ENCODE results near the gene NACC2.

The NACC2 gene

DNA sequence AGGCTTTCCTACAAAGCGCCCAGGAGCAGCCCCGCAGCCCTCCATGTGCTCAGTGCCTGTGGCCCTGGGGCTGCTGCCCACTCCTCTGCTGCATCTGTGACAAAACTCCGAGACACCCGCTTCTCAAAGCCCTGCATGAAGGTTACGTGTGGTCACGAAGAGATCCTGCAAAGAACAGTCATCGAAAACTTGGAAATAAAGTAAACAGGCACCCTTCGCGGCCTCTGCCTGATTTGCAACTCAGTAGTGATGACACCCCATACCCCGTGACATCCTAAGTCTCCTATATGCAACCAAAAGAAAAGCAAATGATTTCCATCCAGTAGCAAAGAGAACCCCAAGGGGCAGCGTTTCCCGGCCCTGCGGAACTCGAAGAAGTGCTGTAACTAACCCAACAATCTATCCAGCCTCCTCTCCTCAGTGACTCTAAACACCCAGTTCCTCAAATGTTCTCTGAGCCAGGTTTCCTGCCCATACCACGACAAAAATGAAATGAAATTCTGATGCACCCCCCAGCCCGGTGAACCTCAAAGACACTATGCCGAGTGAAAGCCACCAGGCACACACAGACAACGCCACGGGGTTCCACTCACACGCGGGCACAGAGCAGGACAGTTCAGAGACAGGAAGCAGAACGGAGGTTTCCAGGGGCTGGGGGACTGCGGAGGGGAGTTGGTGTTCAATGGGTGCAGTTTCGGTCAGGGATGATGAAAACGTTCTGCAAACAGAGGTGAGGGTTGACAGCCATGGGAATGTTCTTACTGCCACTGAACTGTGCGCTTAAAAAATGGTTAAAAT is 19.0 kb downstream of the NACC2 start:
- H3K27me3 ChIP-seq (ENCODE audit: insufficient read depth, low read length, poor library complexity, severe bottlenecking) = no peaks in the 10 kb centered on the region
- H2AFZ ChIP-seq (ENCODE audit: low read length) = no peak overlapping the region
- TF ChIP-seq, protein P1, sequence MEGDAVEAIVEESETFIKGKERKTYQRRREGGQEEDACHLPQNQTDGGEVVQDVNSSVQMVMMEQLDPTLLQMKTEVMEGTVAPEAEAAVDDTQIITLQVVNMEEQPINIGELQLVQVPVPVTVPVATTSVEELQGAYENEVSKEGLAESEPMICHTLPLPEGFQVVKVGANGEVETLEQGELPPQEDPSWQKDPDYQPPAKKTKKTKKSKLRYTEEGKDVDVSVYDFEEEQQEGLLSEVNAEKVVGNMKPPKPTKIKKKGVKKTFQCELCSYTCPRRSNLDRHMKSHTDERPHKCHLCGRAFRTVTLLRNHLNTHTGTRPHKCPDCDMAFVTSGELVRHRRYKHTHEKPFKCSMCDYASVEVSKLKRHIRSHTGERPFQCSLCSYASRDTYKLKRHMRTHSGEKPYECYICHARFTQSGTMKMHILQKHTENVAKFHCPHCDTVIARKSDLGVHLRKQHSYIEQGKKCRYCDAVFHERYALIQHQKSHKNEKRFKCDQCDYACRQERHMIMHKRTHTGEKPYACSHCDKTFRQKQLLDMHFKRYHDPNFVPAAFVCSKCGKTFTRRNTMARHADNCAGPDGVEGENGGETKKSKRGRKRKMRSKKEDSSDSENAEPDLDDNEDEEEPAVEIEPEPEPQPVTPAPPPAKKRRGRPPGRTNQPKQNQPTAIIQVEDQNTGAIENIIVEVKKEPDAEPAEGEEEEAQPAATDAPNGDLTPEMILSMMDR (conservative IDR thresholded peaks at IDR 0.05; ENCODE audit: low read length) = no peak
- no peak for TF ChIP-seq EZH2phosphoT487 (IDR thresholded peaks at IDR 0.05; ENCODE audit: borderline replicate concordance)
- H3K9me2 ChIP-seq (replicated peaks; ENCODE audit: low read depth, low read length) = no peaks in the 10 kb centered on the region
- no peaks in the 10 kb centered on the region for H3K9me3 ChIP-seq (ENCODE audit: insufficient read depth, low read depth, low read length)
- no peaks in the 10 kb centered on the region for H3K79me2 ChIP-seq (ENCODE audit: insufficient read depth, low read length)
- H3K4me3 ChIP-seq (ENCODE audit: low read length, poor library complexity, severe bottlenecking) = no peak overlapping the region
- H3K4me1 ChIP-seq (ENCODE audit: insufficient read depth, low read length, poor library complexity, severe bottlenecking) = peaks cover 6% of the 10 kb centered on the region
- H3F3A ChIP-seq (ENCODE audit: low read depth) = no peaks in the 10 kb centered on the region
- H3K36me3 ChIP-seq (ENCODE audit: insufficient read depth, low read length) = no peaks in the 10 kb centered on the region
- H3K4me2 ChIP-seq (ENCODE audit: low read depth, low read length, poor library complexity, severe bottlenecking) = no peak overlapping the region
- H4K20me1 ChIP-seq (ENCODE audit: insufficient read depth, low read length, poor library complexity, severe bottlenecking) = no peaks in the 10 kb centered on the region
- H3K9ac ChIP-seq (ENCODE audit: low read depth, low read length, poor library complexity, severe bottlenecking) = no peak overlapping the region

DNA sequence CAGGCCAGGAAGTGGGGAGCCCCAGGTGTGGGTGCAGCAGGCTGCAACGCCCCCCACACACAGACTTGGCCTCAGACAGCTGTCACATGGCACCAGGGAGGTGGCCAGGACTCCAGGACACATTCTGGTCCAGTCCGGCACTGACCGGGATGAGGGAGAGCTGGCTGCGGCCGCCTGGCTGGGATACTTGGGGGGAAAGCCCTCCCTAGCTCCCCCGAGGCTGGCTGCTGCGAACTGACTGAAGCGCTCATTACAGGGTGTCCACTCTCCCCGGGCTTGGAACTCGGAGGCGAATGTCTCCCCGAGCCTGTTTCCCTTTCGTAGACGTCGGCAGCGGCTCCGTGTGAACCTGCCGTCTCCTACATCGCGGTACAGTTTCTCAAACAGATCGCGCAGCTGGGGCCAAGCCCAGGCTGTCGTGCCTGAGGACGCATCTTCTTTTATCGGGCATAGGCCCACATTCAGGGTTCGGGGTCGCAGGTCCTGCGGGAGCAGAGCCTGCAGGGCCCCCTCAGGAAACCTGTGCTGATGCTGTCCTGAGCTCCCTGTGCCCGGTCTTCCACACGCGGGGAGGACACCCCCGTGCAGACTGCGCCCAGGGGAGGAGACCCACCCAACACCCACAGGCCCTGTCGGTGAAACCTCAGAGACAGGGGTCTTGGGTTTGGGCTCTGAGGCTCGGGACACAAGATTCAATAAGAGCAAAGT is 19.8 kb downstream of the NACC2 start:
- H3K27me3 ChIP-seq (ENCODE audit: insufficient read depth, low read length, poor library complexity, severe bottlenecking) = no peaks in the 10 kb centered on the region
- H3K4me2 ChIP-seq (ENCODE audit: low read depth, low read length, poor library complexity, severe bottlenecking) = no peak overlapping the region
- no peak overlapping the region for H3K9ac ChIP-seq (ENCODE audit: low read depth, low read length, poor library complexity, severe bottlenecking)
- H3K9me3 ChIP-seq (ENCODE audit: insufficient read depth, low read depth, low read length) = no peaks in the 10 kb centered on the region
- H3K4me1 ChIP-seq (ENCODE audit: insufficient read depth, low read length, poor library complexity, severe bottlenecking) = peaks cover 6% of the 10 kb centered on the region
- TF ChIP-seq EZH2phosphoT487 (IDR thresholded peaks at IDR 0.05; ENCODE audit: borderline replicate concordance) = no peak
- TF ChIP-seq, protein P1 (conservative IDR thresholded peaks at IDR 0.05; ENCODE audit: low read length) = no peak
- H3K9me2 ChIP-seq (replicated peaks; ENCODE audit: low read depth, low read length) = no peaks in the 10 kb centered on the region
- no peak overlapping the region for H3K4me3 ChIP-seq (ENCODE audit: low read length, poor library complexity, severe bottlenecking)
- no peaks in the 10 kb centered on the region for H3K79me2 ChIP-seq (ENCODE audit: insufficient read depth, low read length)
- H4K20me1 ChIP-seq (ENCODE audit: insufficient read depth, low read length, poor library complexity, severe bottlenecking) = no peaks in the 10 kb centered on the region
- H2AFZ ChIP-seq (ENCODE audit: low read length) = no peak overlapping the region
- no peaks in the 10 kb centered on the region for H3K36me3 ChIP-seq (ENCODE audit: insufficient read depth, low read length)
- no peaks in the 10 kb centered on the region for H3F3A ChIP-seq (ENCODE audit: low read depth)

GRCh38 chr9:136074706-136075105 is 20.4 kb downstream of the NACC2 start:
- Histone ChIP-seq H3K9me3 (ENCODE audit: insufficient read depth, low read depth, low read length) (no peaks in the 10 kb centered on the region), H3K79me2 (ENCODE audit: insufficient read depth, low read length) (no peaks in the 10 kb centered on the region), H4K20me1 (ENCODE audit: insufficient read depth, low read length, poor library complexity, severe bottlenecking) (no peaks in the 10 kb centered on the region), H3K36me3 (ENCODE audit: insufficient read depth, low read length) (no peaks in the 10 kb centered on the region), H3K9me2 (replicated peaks; ENCODE audit: low read depth, low read length) (no peaks in the 10 kb centered on the region), H3F3A (ENCODE audit: low read depth) (no peaks in the 10 kb centered on the region), H2AFZ (ENCODE audit: low read length) (no peak overlapping the region), H3K9ac (ENCODE audit: low read depth, low read length, poor library complexity, severe bottlenecking) (no peak overlapping the region), H3K4me3 (ENCODE audit: low read length, poor library complexity, severe bottlenecking) (no peak overlapping the region), H3K4me1 (ENCODE audit: insufficient read depth, low read length, poor library complexity, severe bottlenecking) (peaks cover 2% of the 10 kb centered on the region), H3K4me2 (ENCODE audit: low read depth, low read length, poor library complexity, severe bottlenecking) (no peak overlapping the region), H3K27me3 (ENCODE audit: insufficient read depth, low read length, poor library complexity, severe bottlenecking) (no peaks in the 10 kb centered on the region)
- no peak for TF ChIP-seq EZH2phosphoT487 (IDR thresholded peaks at IDR 0.05; ENCODE audit: borderline replicate concordance)
- TF ChIP-seq, protein P1 (conservative IDR thresholded peaks at IDR 0.05; ENCODE audit: low read length) = no peak
